Keratinocyte (primary cell): Measurements from ENCODE around the gene ABHD12B.

Source experiments
- CTCF ChIP-seq, 3 experiments: IDR thresholded peaks in 1 of 3; conservative IDR thresholded peaks in 1 of 3; optimal IDR thresholded peaks in 1 of 3; 2 replicates in 2 of 3; 3 replicates in 1 of 3; pipeline versions ENCODE3 to v1.5.1; 2011; ENCODE audit warnings: low read length in 3 of 3, mild to moderate bottlenecking in 3 of 3, moderate library complexity in 2 of 3, control low read depth in 1 of 3, inconsistent platforms in 1 of 3; ENCODE audit not compliant: insufficient read depth in 2 of 3; ENCODE audit errors: extremely low read depth in 1 of 3
- EZH2 ChIP-seq: IDR thresholded peaks from one replicate; pipeline ENCODE4 v1.6.1; 2012; ENCODE audit warnings: inconsistent platforms, mild to moderate bottlenecking, low read length, moderate library complexity

GRCh38 chr14:50834802-50835276 is 37.0 kb upstream of the ABHD12B start:
- TF ChIP-seq CTCF (optimal IDR thresholded peaks at IDR 0.05 in 1 of 3, IDR thresholded peaks at IDR 0.05 in 1 of 3, conservative IDR thresholded peaks at IDR 0.05 in 1 of 3; ENCODE audit: extremely low read depth in 1 of 3, insufficient read depth in 2 of 3, low read length in 3 of 3), result no peak
- TF ChIP-seq EZH2, result no peak
